ENCODE data around the gene ZBTB32.
"Not testable (repeated sequence)": the region's sequence is repeated elsewhere in the genome, so short reads cannot be mapped to it uniquely, and the experiment has no call there.

Gene ZBTB32

GRCh38 chr19:35720163-35720524, 15.8 kb downstream of the ZBTB32 start:
- DNase-seq (ENCODE audit: low read depth, low spot score), result no peak

GRCh38 chr19:35720648-35721047, 16.3 kb downstream of the ZBTB32 start:
- no peak for DNase-seq (ENCODE audit: low read depth, low spot score)

GRCh38 chr19:35721374-35721773, 17.0 kb downstream of the ZBTB32 start:
- DNase-seq (ENCODE audit: low read depth, low spot score), result no peak

GRCh38 chr19:35722461-35722860, 18.1 kb downstream of the ZBTB32 start:
- no peak for DNase-seq (ENCODE audit: low read depth, low spot score)

- DNase-seq (ENCODE audit: low read depth, low spot score), result no peak
Observed at GRCh38 chr19:35722897-35723296, 18.5 kb downstream of the ZBTB32 start.

- no peak for DNase-seq (ENCODE audit: low read depth, low spot score)
Observed at GRCh38 chr19:35723671-35724070, 19.3 kb downstream of the ZBTB32 start.

GRCh38 chr19:35724132-35724531, 19.8 kb downstream of the ZBTB32 start:
- not testable (repeated sequence) for DNase-seq (ENCODE audit: low read depth, low spot score)

GRCh38 chr19:35724560-35724959, 20.2 kb downstream of the ZBTB32 start:
- no peak for DNase-seq (ENCODE audit: low read depth, low spot score)

- DNase-seq (ENCODE audit: low read depth, low spot score), result no peak
Observed at GRCh38 chr19:35725216-35725861, 21.0 kb downstream of the ZBTB32 start.

- DNase-seq (ENCODE audit: low read depth, low spot score), result no peak
Observed at GRCh38 chr19:35727053-35727955, 22.9 kb downstream of the ZBTB32 start.

GRCh38 chr19:35727956-35728706, 23.8 kb downstream of the ZBTB32 start:
- DNase-seq (ENCODE audit: low read depth, low spot score), result no peak

- no peak for DNase-seq (ENCODE audit: low read depth, low spot score)
Observed at GRCh38 chr19:35729021-35729420, 24.7 kb downstream of the ZBTB32 start.

GRCh38 chr19:35729763-35730162, 25.4 kb downstream of the ZBTB32 start:
- DNase-seq (ENCODE audit: low read depth, low spot score), result no peak

- no peak for DNase-seq (ENCODE audit: low read depth, low spot score)
Observed at GRCh38 chr19:35730326-35730725, 26.0 kb downstream of the ZBTB32 start.

- DNase-seq (ENCODE audit: low read depth, low spot score), result no peak
Observed at GRCh38 chr19:35731353-35731752, 27.0 kb downstream of the ZBTB32 start.

GRCh38 chr19:35731779-35732405, 27.5 kb downstream of the ZBTB32 start:
- no peak for DNase-seq (ENCODE audit: low read depth, low spot score)

GRCh38 chr19:35732540-35733179, 28.3 kb downstream of the ZBTB32 start:
- DNase-seq (ENCODE audit: low read depth, low spot score), result no peak

- DNase-seq (ENCODE audit: low read depth, low spot score), result no peak
Observed at GRCh38 chr19:35733180-35734125, 29.1 kb downstream of the ZBTB32 start.

GRCh38 chr19:35734273-35734672, 29.9 kb downstream of the ZBTB32 start:
- no peak for DNase-seq (ENCODE audit: low read depth, low spot score)

GRCh38 chr19:35734889-35735288, 30.5 kb downstream of the ZBTB32 start:
- no peak for DNase-seq (ENCODE audit: low read depth, low spot score)
